Measurements from ENCODE around the gene FBF1.
A peak's percentile ranks its signal among the peaks of the same experiment; 100 is the strongest.
"Not testable (repeated sequence)": the region's sequence is repeated elsewhere in the genome, so short reads cannot be mapped to it uniquely, and the experiment has no call there.

The FBF1 gene

GRCh38 chr17:75891605-75892555 lies 49.0 kb downstream of the FBF1 start:
- Histone ChIP-seq H3K9me3 (ENCODE audit: control insufficient read depth in 5 of 5, low read length in 5 of 5) (no peaks in the 10 kb centered on the region), H3K4me3 (ENCODE audit: low read depth in 1 of 5, low read length in 5 of 5) (no peak overlapping the region), H3K27ac (ENCODE audit: low read depth, low read length) (no peak overlapping the region), H3K4me1 (ENCODE audit: control insufficient read depth in 5 of 5, insufficient read depth in 5 of 5, low read length in 5 of 5) (peaks cover 2 to 36% (median 23%) of the 10 kb centered on the region in 5 donors), H3K36me3 (ENCODE audit: control insufficient read depth in 5 of 5, insufficient read depth in 5 of 5, low read length in 5 of 5) (peaks cover 0 to 38% (median 28%) of the 10 kb centered on the region in 5 donors), H3K9ac (ENCODE audit: low read length in 5 of 5) (no peak overlapping the region), H3K27me3 (ENCODE audit: control insufficient read depth in 5 of 5, insufficient read depth in 4 of 5, low read length in 5 of 5) (no peaks in the 10 kb centered on the region)

DNA sequence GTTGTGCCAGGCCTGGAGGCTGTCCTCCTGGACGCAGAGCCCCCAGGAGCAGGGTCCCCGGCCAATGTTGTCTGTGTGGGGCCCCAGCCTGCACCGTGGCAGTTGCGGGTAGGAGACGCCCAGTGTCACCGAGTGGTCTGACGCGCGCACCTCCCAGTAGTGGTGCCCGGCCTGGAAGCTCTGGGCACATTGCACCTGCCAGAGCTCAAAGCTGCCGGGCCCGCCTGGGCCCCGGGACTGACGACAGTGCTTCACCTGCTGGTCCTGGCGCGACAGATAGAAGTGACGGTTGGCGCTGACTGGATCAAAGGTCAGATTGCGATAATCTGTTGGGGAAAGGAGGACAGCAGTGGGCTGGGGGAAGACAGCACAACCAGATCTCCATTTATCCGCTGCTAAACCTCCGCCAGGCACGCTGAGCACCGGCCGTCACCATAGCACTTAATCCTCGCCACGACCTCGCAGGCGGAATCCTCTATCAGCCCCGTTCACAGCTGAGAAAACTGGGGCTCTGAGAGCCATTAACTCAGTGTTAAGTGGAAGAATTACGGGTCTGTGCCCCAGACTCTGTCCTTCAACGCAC lies 49.7 kb downstream of the FBF1 start:
- no peak overlapping the region for H3K9ac ChIP-seq (ENCODE audit: low read length in 5 of 5)
- peaks cover 2 to 36% (median 23%) of the 10 kb centered on the region in 5 donors for H3K4me1 ChIP-seq (ENCODE audit: control insufficient read depth in 5 of 5, insufficient read depth in 5 of 5, low read length in 5 of 5)
- H3K4me3 ChIP-seq (ENCODE audit: low read depth in 1 of 5, low read length in 5 of 5) = no peak overlapping the region
- peaks cover 0 to 38% (median 28%) of the 10 kb centered on the region in 5 donors for H3K36me3 ChIP-seq (ENCODE audit: control insufficient read depth in 5 of 5, insufficient read depth in 5 of 5, low read length in 5 of 5)
- H3K27me3 ChIP-seq (ENCODE audit: control insufficient read depth in 5 of 5, insufficient read depth in 4 of 5, low read length in 5 of 5) = no peaks in the 10 kb centered on the region
- H3K27ac ChIP-seq (ENCODE audit: low read depth, low read length) = no peak overlapping the region
- H3K9me3 ChIP-seq (ENCODE audit: control insufficient read depth in 5 of 5, low read length in 5 of 5) = no peaks in the 10 kb centered on the region

DNA sequence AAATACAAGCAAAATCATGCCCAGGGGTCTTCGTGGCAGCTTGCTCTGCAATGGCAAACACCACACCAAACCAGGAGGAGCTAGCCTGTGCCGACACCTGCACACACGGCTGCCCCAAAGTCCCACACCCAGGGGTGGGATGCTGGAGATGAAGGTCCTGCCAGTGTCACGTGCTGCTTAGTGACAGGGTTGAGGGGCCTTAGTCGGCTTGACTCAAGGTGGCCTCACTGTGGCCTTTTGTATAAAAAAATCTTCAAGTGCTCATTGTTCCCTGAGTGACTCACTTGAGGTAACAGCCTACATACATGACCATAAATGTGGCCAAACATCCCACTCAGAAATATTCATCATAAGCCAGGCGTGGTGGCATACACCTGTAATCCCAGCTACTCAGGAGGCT lies 51.4 kb downstream of the FBF1 start:
- H3K36me3 ChIP-seq (ENCODE audit: control insufficient read depth in 5 of 5, insufficient read depth in 5 of 5, low read length in 5 of 5) = peaks cover 0 to 38% (median 28%) of the 10 kb centered on the region in 5 donors
- H3K4me3 ChIP-seq (ENCODE audit: low read depth in 1 of 5, low read length in 5 of 5) = no peak overlapping the region
- H3K27ac ChIP-seq (ENCODE audit: low read depth, low read length) = no peak overlapping the region
- H3K4me1 ChIP-seq (ENCODE audit: control insufficient read depth in 5 of 5, insufficient read depth in 5 of 5, low read length in 5 of 5) = peaks cover 0 to 22% (median 9%) of the 10 kb centered on the region in 5 donors
- H3K27me3 ChIP-seq (ENCODE audit: control insufficient read depth in 5 of 5, insufficient read depth in 4 of 5, low read length in 5 of 5) = no peaks in the 10 kb centered on the region
- no peaks in the 10 kb centered on the region for H3K9me3 ChIP-seq (ENCODE audit: control insufficient read depth in 5 of 5, low read length in 5 of 5)
- H3K9ac ChIP-seq (ENCODE audit: low read length in 5 of 5) = no peak overlapping the region

DNA sequence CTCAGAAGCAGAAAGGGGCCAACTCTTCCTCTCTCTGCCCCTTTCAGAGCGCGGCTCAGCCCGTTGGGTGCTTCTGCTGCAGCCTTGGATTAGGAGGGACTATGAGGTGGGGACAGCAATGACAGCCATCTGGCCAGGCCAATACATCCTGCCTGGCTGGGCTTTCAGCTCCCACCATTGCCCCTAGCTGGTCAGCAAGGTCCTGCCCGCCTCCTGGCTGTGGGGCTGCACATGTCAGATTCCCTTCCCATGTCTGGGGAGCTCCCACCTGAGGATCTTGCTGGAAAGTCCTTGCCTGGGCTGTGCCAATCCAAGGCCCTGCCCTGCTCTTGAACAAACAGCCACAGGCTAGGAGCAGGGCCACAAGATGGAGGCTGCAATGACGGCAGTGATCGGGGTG lies 52.4 kb downstream of the FBF1 start:
- Histone ChIP-seq H3K4me3 (ENCODE audit: low read depth in 1 of 5, low read length in 5 of 5) (no peak overlapping the region), H3K9ac (ENCODE audit: low read length in 5 of 5) (no peak overlapping the region), H3K9me3 (ENCODE audit: control insufficient read depth in 5 of 5, low read length in 5 of 5) (no peaks in the 10 kb centered on the region), H3K27me3 (ENCODE audit: control insufficient read depth in 5 of 5, insufficient read depth in 4 of 5, low read length in 5 of 5) (no peaks in the 10 kb centered on the region), H3K27ac (ENCODE audit: low read depth, low read length) (no peak overlapping the region), H3K36me3 (ENCODE audit: control insufficient read depth in 5 of 5, insufficient read depth in 5 of 5, low read length in 5 of 5) (peaks cover 0 to 38% (median 28%) of the 10 kb centered on the region in 5 donors), H3K4me1 (ENCODE audit: control insufficient read depth in 5 of 5, insufficient read depth in 5 of 5, low read length in 5 of 5) (peaks cover 0 to 12% (median 0%) of the 10 kb centered on the region in 5 donors)

DNA sequence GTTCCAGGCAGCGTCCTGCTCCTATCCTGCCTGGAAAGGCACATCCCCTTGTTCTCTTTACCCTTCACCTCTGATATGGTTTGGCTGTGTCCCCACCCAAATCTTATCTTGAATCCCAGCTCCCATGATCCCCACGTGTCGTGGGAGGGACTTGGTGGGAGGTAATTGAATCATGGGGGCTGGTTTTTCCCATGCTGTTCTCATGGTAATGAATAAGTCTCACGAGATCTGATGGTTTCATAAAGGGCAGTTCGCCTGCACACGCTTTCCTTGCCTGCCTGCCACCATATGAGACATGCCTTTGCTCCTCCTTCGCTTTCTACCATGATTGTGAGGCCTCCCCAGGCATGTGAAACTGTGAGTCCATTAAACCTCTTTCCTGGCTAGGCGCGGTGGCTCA lies 55.0 kb downstream of the FBF1 start:
- H3K4me1 ChIP-seq (ENCODE audit: control insufficient read depth in 5 of 5, insufficient read depth in 5 of 5, low read length in 5 of 5); H3K27ac ChIP-seq (ENCODE audit: low read depth, low read length); H3K9me3 ChIP-seq (ENCODE audit: control insufficient read depth in 5 of 5, low read length in 5 of 5); H3K9ac ChIP-seq (ENCODE audit: low read length in 5 of 5); H3K27me3 ChIP-seq (ENCODE audit: control insufficient read depth in 5 of 5, insufficient read depth in 4 of 5, low read length in 5 of 5); H3K4me3 ChIP-seq (ENCODE audit: low read depth in 1 of 5, low read length in 5 of 5): not testable (repeated sequence)
- H3K36me3 ChIP-seq (ENCODE audit: control insufficient read depth in 5 of 5, insufficient read depth in 5 of 5, low read length in 5 of 5) = peaks cover 0 to 19% (median 16%) of the 10 kb centered on the region in 5 donors

DNA sequence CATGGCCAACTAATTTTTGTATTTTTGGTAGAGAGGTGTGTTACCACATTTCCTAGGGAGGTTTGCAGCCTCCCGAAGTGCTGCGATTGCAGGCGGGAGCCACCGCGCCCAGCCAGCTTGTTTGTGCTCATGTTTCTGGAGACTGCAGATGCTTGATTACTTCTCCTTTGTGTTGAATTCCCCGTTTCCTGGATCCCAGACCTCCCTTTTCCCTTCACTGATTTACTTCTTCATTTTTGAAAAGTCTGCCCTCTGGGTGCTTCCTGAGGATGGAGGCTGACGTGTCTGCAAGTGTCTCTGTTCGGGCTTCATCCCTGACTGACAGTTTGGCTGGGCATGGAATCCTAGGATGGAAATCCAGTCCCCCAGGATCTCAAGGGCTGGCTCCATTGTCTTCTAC lies 55.4 kb downstream of the FBF1 start:
- H3K27ac ChIP-seq (ENCODE audit: low read depth, low read length) = no peak overlapping the region
- H3K36me3 ChIP-seq (ENCODE audit: control insufficient read depth in 5 of 5, insufficient read depth in 5 of 5, low read length in 5 of 5) = peaks cover 0 to 15% (median 11%) of the 10 kb centered on the region in 5 donors
- no peak overlapping the region for H3K4me3 ChIP-seq (ENCODE audit: low read depth in 1 of 5, low read length in 5 of 5)
- H3K9me3 ChIP-seq (ENCODE audit: control insufficient read depth in 5 of 5, low read length in 5 of 5) = no peaks in the 10 kb centered on the region
- no peaks in the 10 kb centered on the region for H3K4me1 ChIP-seq (ENCODE audit: control insufficient read depth in 5 of 5, insufficient read depth in 5 of 5, low read length in 5 of 5)
- H3K9ac ChIP-seq (ENCODE audit: low read length in 5 of 5) = no peak overlapping the region
- H3K27me3 ChIP-seq (ENCODE audit: control insufficient read depth in 5 of 5, insufficient read depth in 4 of 5, low read length in 5 of 5) = no peaks in the 10 kb centered on the region

- peaks cover 0 to 3% (median 0%) of the 10 kb centered on the region in 5 donors for H3K27me3 ChIP-seq (ENCODE audit: control insufficient read depth in 5 of 5, insufficient read depth in 4 of 5, low read length in 5 of 5)
- no peak overlapping the region for H3K4me3 ChIP-seq (ENCODE audit: low read depth in 1 of 5, low read length in 5 of 5)
- no peak overlapping the region for H3K9ac ChIP-seq (ENCODE audit: low read length in 5 of 5)
- H3K27ac ChIP-seq (ENCODE audit: low read depth, low read length) = no peak overlapping the region
- peaks cover 3 to 18% (median 12%) of the 10 kb centered on the region in 5 donors for H3K4me1 ChIP-seq (ENCODE audit: control insufficient read depth in 5 of 5, insufficient read depth in 5 of 5, low read length in 5 of 5)
- no peaks in the 10 kb centered on the region for H3K9me3 ChIP-seq (ENCODE audit: control insufficient read depth in 5 of 5, low read length in 5 of 5)
- no peaks in the 10 kb centered on the region for H3K36me3 ChIP-seq (ENCODE audit: control insufficient read depth in 5 of 5, insufficient read depth in 5 of 5, low read length in 5 of 5)
Observed at GRCh38 chr17:75881678-75882454, 59.0 kb downstream of the FBF1 start.

DNA sequence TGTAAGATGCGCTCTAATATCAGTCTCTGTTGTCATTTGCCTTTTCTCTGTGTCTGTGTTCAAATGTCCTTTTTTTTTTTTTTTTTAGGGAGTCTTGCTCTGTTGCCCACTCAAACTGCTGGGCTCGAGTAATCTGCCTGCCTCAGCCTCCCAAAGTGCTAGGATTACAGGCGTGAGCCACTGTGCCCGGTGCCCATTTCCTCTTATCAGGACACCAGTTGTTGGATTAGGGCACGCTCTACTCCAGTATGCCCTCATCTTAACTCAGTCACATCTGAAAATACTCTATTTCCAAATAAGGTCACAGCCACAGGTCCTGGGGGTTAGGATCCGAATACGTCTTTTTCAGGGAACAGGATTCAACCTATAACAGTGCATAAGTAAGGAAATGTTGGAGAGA lies 60.6 kb downstream of the FBF1 start:
- no peak overlapping the region for H3K4me3 ChIP-seq (ENCODE audit: low read depth in 1 of 5, low read length in 5 of 5)
- H3K9me3 ChIP-seq (ENCODE audit: control insufficient read depth in 5 of 5, low read length in 5 of 5) = no peaks in the 10 kb centered on the region
- H3K4me1 ChIP-seq (ENCODE audit: control insufficient read depth in 5 of 5, insufficient read depth in 5 of 5, low read length in 5 of 5) = peaks cover 14 to 34% (median 28%) of the 10 kb centered on the region in 5 donors
- no peak overlapping the region for H3K9ac ChIP-seq (ENCODE audit: low read length in 5 of 5)
- H3K27me3 ChIP-seq (ENCODE audit: control insufficient read depth in 5 of 5, insufficient read depth in 4 of 5, low read length in 5 of 5) = peaks cover 0 to 9% (median 0%) of the 10 kb centered on the region in 5 donors
- H3K27ac ChIP-seq (ENCODE audit: low read depth, low read length) = no peak overlapping the region
- peaks cover 0 to 9% (median 3%) of the 10 kb centered on the region in 5 donors for H3K36me3 ChIP-seq (ENCODE audit: control insufficient read depth in 5 of 5, insufficient read depth in 5 of 5, low read length in 5 of 5)

GRCh38 chr17:75878174-75878998 lies 62.5 kb downstream of the FBF1 start, which contains the start of gene TRIM47:
Gene TRIM47, minus strand, starts transcription at chr17:75878581. Its CDS starts 33 bp downstream, at chr17:75878548.
- no peaks in the 10 kb centered on the region for H3K9me3 ChIP-seq (ENCODE audit: control insufficient read depth in 5 of 5, low read length in 5 of 5)
- peak within 1 kb of the TSS; percentile 73 to 96 (median 90) for H3K9ac ChIP-seq (ENCODE audit: low read length in 5 of 5)
- H3K4me1 ChIP-seq (ENCODE audit: control insufficient read depth in 5 of 5, insufficient read depth in 5 of 5, low read length in 5 of 5) = peaks cover 14 to 46% (median 37%) of the 10 kb centered on the region in 5 donors
- H3K27me3 ChIP-seq (ENCODE audit: control insufficient read depth in 5 of 5, insufficient read depth in 4 of 5, low read length in 5 of 5) = peaks cover 0 to 13% (median 0%) of the 10 kb centered on the region in 5 donors
- H3K36me3 ChIP-seq (ENCODE audit: control insufficient read depth in 5 of 5, insufficient read depth in 5 of 5, low read length in 5 of 5) = peaks cover 0 to 22% (median 16%) of the 10 kb centered on the region in 5 donors
- H3K27ac ChIP-seq (ENCODE audit: low read depth, low read length) = peak within 1 kb of the TSS; percentile 98
- peak within 1 kb of the TSS; percentile 74 to 88 (median 84) for H3K4me3 ChIP-seq (ENCODE audit: low read depth in 1 of 5, low read length in 5 of 5)
